ENCODE measurements around the gene NIT1. TPM values are rescaled to one million over a fixed set of nuclear protein-coding genes. Genes with fewer than 3 reads are reported as not detected.
A peak's percentile ranks its signal among the peaks of the same experiment; 100 is the strongest.

Gene NIT1, protein sequence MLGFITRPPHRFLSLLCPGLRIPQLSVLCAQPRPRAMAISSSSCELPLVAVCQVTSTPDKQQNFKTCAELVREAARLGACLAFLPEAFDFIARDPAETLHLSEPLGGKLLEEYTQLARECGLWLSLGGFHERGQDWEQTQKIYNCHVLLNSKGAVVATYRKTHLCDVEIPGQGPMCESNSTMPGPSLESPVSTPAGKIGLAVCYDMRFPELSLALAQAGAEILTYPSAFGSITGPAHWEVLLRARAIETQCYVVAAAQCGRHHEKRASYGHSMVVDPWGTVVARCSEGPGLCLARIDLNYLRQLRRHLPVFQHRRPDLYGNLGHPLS
- total RNA-seq = 25.7 and 26.8 TPM in 2 replicates

DNA sequence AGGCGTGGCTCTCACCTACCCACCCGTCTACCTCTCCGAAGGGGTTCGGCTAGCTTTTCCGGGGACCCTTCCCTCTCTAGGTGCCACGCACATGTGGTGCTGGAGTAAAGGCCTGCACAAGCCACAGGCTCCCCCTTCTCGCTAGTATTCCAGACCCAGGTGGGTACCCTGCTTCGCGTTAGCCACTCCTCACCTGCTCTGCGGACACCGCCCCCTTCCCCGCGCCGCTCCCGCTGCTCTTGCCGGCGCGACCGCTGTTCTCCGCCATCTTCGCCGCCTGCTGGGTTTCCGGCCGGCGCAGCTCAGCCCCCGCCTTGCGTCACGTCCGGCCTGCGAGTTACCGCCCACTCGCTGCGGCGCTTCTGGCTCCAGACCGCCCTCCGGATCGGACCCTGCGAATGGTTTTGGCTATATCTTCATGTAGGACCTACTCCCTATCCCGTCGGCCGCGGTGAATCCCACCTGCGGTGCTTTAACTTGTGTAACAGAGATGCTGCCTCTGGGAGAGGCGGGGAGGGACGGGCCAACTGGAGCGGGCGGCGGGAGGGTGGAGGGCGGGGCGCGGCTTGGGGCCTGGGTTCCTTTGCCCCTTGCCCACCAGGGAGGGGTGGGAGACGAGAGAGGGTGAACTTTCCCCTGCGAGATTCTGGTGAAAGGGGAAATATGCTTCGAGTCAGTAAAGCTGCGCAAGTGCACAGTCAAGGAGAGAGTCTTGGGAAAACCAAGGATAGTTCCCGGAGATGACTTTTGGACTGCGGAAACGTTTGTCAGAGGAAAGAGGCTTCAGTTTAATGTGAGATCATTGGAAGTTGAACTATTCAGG lies at the start of gene NIT1, which contains the start of gene PFDN2:
NIT1 (plus strand) TSS at position 347 of the 823 bp plus-strand sequence; CDS start at position 419, 72 bp downstream.
PFDN2 (minus strand) TSS at position 279 of the 823 bp plus-strand sequence; CDS start at position 268, 11 bp downstream.
- DNase-seq (ENCODE audit: low read depth) = peak; percentile 62

DNA sequence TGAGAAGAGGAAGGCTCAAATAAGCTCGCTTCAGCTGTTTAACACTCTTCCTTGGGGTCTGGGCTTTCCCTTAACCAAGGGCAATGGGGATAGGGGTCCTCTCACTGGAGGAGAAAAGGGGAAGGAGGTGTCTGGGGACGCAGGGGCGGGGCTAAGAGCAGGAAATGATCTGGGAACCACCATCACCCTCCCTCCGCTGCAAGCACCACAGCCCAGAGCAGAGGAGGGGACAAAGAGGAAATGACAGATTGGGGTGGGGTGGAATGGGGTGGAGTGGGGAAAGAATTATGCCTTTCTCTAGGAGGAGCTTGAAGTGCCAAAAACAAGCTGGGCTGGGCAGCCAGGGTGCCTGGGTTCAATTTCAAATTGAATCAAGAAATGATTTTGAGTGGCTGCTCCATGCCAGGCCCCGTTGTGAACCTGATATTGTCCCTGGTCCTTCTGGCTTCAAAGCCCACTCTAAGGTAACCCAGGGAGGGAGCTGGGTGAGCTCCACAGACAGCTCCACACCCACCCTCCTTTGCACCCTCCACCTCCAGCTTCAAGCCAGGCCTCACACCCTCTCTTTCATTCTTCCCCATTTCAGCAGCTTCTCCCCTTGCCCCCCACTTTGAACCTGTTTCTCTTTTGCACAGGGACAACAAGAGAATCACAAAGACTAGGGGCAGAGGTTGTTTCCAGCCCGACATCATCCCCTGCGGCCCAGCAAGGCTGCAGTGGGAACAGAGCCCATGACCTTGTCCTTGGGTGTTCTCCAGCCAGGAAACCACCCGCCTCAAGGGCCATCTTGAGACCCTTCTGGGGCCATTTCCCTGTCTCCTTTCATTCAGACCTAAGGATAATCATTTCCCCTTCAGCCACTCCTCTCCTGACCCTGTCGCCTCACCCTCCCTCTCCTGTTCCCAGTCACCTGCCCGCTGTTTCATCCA lies 49.3 kb upstream of the NIT1 start:
- no peak for DNase-seq (ENCODE audit: low read depth)

DNA sequence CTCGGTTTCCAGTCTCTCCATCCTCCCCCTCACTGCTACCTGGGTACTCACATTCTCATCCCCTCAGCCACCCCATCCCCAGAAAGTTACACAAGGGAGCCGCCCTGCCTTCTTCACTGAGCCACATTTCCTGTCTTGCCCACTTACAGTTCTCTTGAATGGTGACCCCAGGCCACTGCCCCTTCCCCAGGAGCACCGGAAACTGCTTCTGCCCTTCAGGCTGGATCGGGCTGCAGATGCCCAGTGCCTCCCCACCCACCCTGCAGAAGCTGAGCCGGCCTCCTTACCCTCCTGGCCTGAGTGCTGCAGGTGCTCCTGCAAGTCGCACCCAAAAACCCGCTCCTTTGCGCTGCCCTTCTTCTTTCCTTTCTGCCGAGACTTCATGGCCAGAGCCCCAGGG lies 48.7 kb upstream of the NIT1 start:
- DNase-seq (ENCODE audit: low read depth) = no peak

DNA sequence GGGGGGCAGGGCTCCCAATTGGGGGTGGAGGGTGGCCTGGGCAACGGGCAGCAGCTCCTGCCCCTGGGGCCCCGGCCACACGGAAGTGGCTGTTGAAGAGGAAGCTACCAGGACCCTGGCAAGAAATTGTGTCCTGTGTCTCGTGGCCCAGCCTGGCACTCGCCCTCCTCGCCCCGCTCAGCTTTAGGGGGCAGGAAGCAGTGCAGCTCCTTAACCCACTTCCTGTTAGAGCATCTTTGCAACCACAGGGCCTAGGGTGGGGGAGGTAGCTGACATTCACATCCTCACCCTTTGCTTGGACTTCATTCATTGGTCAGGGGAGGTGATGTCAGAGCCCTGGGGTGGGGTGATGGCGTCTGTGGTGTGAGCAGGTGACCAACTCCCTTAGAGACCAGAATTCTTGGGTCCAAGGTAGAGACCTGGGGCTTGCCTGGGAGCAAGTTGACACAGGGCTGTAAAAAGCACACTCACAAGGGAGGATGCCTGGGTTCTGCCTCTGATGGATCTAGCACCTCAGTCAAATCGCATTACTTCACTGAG lies 48.1 kb upstream of the NIT1 start, which contains the start of gene ARHGAP30:
ARHGAP30 (minus strand) TSS at position 161 of the 540 bp plus-strand sequence. CDS start 267 bp downstream, outside the sequence.
- DNase-seq (ENCODE audit: low read depth) = no peak

DNA sequence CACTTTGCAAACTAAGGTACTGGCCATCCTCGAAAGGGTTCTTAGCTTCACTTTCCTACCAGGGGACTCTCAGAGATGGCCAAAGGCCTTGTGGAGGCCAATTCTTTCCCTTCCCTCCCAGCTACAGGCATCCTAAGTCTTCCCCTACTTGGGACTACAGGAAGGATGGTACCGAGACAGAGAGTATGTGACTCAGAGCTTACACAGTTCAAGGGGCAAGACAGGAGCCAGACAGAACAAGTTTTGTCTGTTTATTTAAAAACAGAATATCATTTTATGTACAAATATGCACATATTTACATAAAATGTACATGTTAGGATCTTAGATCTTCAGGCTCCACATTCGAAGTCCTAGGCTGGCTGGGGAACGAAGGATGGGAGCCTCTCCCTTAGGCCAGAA lies 47.1 kb upstream of the NIT1 start:
- no peak for DNase-seq (ENCODE audit: low read depth)

DNA sequence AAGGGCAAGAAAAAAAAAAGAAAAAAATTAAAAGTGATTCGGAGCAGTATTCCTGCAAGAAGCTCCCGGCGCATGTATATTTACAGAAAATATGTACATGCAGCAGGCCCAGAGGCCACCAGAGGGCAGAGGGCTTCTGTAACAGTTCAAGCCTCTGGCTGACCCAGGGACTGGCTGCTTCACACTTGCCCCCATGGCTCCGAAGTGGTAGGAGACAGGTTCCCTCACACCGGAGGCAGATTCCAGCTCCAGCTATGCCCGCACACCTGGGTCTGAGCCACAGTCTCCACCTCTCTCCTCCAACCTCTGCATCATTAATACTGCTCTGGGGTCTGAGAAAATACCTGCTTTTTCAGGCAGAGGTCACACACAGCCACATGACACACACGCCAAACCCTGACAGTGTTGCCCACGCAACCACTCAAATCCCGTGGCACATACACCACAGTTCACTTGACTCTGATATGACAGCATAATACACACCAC lies 46.0 kb upstream of the NIT1 start:
- DNase-seq (ENCODE audit: low read depth) = peak; percentile 27

DNA sequence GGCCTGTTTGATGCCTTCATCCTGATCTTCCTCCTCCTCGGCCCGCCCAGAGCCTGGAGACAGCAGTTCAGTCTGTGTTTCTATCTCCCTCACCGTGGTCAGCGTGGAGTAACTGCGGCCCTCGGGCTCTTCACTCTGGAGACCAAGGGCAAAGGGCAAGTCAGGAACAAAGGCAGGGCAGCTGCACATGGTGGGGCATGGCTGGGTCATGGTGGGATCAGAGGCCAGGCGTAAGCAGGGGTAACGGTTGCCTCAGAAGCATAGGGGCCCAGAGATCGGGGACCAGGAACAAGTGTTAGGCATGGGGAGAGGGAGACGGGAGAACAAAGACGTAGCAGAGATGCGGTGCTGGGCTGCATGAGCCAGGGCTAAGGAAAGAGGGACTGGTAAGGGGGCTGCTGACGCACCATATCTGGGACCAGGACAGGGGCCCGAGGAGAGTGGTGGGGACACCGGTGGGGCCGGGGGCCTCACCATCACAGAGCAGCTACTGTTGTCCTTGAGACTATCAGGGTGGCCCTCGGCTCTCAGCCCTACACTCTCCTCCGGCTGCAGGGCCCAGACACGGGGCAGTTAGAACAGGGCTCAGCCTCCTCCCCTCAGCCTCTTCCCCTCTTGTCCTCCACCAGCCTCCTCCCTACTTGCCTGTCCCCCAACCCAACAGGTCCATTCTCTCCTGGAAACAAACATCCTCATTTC lies 45.0 kb upstream of the NIT1 start:
- DNase-seq (ENCODE audit: low read depth) = no peak

DNA sequence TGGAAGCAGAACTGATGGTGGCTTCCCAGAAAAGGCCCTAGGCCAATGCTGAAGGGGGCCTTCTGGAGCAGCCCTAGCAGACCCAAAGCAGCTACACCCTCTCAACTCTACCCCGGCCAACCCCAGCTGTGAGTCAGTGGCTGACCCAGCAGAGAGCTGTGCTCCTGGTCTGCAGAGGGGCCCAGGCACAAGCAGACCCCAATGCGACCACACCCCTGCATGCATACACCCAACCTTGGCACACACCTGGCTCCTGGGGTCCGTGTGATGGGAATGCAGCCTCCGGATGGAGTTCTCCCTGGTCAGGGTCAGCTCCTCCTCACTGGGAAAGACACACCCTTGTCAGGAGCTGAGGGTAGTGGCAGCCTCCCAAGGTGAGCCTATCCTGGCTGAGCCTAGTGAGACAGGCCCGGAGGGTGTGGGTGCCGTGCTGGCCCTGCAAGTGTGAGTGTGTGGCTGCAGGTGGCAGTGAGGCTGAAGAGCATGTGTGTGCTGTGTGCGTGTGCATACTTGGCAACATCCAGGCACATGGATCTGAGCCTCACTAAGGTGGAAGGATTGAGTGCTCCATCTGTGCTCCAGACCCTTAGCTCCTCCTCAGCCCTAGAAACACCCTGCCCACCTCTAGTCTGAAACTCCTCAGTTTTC lies 44.3 kb upstream of the NIT1 start:
- DNase-seq (ENCODE audit: low read depth) = no peak

DNA sequence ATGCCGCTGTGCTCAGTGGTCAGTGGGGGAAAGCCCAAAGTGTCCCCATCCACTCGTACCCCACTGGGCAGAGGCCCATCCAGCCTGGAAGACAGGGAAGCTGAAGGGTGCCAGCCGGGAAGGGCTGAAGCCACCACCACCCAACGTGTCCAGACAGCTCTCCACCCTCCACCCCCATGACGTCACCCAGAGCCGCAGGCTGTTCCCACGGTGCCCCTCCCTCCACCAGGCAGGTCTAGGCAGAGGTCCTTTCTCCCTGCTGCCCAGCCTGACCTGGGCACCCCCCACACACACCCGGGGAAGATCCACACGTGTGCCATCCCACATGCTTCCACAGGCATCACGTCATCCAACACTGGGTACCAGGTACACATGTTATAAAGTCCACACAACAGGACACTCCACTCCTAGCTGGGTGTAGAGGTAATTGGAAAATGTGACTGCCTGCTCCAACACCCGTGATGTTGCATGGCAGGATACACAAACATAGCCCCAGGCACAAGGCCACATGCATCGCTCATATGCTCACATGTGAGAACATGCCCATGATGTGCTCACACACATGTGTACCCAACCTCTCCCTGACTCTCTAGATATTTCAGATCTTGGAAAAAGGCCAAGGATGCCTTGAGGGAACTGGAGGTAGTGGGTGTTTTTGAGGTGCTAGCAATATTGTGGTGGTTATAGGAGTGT lies 43.1 kb upstream of the NIT1 start:
- no peak for DNase-seq (ENCODE audit: low read depth)

DNA sequence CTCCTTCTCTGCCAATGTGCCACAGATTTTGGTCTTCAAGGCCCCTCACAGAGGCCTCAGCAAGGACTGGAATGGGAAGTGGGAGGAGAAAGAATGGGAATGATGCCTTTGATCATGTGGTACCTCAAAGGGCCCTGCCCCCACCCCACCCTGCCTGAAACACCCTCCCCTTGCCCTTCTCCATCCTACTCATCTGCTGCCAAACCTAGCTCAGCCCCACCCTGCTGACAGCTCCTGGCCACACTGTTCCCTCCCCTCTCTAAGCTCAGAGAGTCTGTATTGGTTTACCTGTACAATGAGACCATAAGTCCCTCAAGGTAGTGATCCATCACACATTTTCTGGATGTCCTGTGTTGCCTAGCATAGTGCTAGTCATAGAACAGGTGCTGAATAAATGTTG lies 41.5 kb upstream of the NIT1 start:
- no peak for DNase-seq (ENCODE audit: low read depth)

DNA sequence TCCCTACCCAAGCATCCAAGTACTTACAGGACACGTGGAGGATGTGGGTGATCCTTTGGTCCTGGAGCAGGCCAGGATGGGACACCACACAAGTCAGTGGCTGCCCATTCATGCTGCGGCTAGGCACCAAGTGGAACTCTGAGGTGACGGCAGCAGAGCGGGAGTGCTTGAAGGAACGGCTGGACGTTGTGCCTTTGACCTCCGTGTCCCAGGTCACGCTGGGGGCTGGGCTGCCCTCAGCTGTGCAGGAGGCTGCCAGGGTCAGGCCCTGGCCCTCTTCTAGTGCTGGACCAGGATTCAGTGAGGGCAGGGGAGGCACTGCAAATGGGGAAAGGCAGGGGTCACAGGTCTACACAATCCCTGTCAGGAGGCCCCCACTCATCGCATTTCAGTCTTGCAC lies 40.5 kb upstream of the NIT1 start:
- DNase-seq (ENCODE audit: low read depth) = no peak

DNA sequence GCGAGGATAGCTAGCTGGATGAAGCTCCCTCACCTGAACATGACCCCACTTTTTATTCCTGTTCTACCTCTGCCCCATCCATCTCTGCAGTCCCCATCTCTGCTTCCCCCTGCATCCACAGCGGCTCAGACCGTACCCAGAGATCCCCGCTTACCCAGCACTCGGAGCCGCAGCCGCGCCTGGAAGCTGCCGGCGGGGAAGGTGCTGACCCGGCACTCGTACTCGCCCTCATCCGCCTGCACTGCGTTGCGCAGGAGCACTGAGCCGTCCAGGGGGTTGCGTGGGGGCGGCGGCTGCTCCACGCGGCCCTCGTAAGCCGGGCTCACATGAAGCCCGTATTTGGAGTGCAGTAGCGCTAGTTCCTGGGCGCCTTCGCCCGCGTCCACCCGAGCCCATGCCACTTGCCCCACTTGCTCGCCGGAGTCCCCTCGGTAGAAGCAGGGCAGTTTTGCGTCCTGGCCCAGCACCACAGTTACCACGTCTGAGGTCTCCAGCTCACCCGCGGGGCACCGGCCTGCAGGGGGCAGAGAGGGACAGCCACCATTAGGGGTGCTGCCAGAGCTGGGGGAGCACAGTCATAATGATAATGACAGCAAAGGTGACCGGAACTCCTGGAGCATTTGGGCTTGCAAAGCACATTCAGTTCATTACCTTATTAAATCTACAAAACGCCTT lies 38.3 kb upstream of the NIT1 start:
- no peak for DNase-seq (ENCODE audit: low read depth)

DNA sequence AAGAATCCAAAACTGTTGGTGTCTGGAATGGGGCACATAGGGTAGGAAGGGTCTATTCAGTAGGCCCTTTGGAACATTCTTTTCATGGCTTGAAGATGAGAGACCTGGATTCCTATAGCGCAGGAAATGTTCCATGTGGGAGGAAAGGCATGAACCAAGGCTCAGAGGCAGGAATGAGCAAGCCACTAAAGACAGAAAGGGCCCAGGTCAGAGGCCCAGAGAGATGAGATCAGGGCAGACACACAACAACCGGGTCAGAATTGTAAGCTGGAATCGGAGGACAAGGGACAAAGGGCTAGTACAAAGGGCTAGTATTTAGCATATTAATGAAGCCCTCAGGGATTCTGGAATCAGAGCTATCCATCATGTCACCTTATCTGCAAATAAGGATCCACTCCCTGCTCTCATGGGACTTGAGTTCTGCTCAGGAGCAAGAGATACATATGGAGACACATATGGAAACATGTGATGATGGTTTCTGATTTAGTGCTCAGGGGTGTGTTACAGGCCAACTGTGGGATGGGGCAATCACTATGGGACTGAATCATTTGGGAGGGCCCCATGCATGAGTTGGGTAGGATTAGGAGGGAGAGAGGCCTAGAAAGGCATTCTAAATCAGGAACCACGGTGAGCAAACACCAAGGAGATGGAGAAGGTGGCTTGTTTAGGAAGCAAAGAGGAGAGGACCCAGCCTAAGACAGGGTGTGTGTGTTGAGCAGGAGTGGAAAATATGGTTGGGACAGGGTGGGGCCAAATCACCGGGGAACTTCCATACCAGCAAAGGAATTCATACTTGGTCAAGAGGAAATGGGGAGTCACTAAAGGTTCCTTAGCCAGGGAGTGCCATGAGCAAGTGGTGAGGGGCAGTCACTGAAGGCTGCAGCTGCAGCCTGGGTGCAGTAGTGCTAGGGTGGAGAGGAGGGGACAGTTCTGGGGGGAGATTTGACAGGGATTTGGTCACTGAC lies 37.2 kb upstream of the NIT1 start:
- DNase-seq (ENCODE audit: low read depth) = no peak

DNA sequence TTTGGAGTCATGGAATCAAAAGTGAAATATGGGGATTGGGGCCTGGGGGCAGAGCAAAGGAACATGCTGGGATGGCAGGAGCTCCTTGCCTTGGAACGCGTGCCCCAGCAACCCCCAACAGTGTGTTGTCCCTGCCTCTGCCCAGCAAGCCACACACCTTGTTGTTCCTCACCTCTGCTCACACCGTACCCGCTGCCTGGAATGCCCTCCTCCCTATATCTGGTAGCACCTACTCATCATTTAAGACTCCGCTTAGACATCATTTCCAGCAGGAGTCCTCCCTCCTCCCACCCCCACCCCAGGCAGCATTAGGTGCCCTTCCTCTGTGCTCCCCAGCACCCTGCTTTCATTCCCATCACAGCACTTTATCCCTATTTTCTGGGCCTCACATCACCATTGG lies 36.4 kb upstream of the NIT1 start:
- DNase-seq (ENCODE audit: low read depth) = no peak

DNA sequence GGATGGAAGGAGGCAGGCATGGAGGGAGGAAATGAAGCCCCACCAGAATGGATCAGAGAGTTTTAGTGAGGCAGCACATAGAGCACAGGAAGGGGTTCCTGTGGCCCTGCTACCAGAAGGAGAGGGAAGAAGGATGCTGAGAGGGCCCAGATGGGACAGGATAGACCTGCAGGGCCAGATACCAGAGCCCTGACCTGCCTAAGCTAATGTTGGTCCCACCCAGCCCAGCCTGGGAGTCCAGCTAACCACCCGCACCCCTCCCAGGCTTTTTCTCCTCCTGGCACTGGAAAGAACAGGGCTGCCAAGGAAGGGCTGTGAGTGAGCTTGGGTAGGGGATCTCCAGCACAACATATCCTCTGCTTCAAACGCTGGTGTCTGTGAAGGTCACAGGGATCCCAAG lies 35.4 kb upstream of the NIT1 start:
- no peak for DNase-seq (ENCODE audit: low read depth)

DNA sequence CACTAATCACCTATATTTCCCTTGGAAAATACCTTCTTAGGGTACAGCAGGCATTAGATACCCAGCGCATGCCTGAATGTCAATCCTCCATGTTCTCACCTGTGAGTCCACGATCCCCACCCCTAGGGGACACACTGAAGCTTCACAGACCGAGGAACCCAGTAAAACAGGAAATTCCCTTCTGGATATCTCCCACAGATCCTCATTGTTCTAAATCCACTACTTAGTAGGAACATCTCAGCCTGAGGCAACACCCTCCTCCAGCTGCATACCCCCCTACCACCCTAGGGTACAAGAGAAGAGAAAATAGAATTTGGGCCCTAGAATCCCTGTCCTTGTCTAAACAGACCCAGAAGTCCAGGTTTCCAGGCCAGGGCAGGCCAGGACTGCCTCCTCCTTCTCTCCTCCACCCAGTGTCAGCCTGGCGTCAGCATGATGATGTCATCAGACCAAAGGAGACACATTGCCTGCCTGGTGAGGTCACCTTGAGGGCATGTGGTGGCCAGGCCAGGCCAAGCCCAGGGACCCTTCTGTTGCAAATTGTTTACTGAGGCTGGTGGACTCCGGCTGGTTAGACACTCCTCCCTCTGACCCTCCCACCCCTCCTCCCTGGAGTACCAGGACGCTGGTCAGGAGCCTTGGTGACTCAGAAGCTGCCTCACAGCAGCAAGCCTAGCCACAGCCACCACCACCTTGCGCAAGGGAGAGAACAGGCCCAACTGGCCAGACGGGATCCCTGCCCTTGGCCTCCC lies 34.7 kb upstream of the NIT1 start:
- DNase-seq (ENCODE audit: low read depth) = peak; percentile 95
